Stimulated activated naive CD8-positive, alpha-beta T cell treated with anti-CD3 and anti-CD28 coated beads, Interleukin-15, Interleukin-2, amounts not matched to agents 100 ng/mL and 50 ng/mL, for 24 hours (primary cell): ENCODE results near the gene PAK6.

Source experiments
- H3K27ac Mint-ChIP-seq: one replicate; pipeline ENCODE4 v1.8.0; 2021; ENCODE audit warnings: mild to moderate bottlenecking, mixed read lengths
- H3K27me3 Mint-ChIP-seq: one replicate; pipeline ENCODE4 v1.8.0; 2021; ENCODE audit warnings: mixed read lengths
- H3K36me3 Mint-ChIP-seq: one replicate; pipeline ENCODE4 v1.8.0; 2021; ENCODE audit warnings: low read depth, mixed read lengths
- H3K4me1 Mint-ChIP-seq: one replicate; pipeline ENCODE4 v1.8.0; 2021; ENCODE audit warnings: low read depth, mixed read lengths
- H3K4me3 Mint-ChIP-seq: one replicate; pipeline ENCODE4 v1.8.0; 2021; ENCODE audit warnings: mild to moderate bottlenecking, mixed read lengths
- H3K9me3 Mint-ChIP-seq: one replicate; pipeline ENCODE4 v1.8.0; 2021; ENCODE audit warnings: mixed read lengths

Gene PAK6

GRCh38 chr15:40325188-40325587, 86.3 kb downstream of the PAK6 start:
- Mint-ChIP-seq H3K4me1 (peaks cover 26% of the 10 kb centered on the region), H3K4me3 (peak overlapping the region; percentile 77), H3K36me3 (peaks cover 13% of the 10 kb centered on the region), H3K9me3 (no peaks in the 10 kb centered on the region), H3K27ac (no peak overlapping the region), H3K27me3 (no peaks in the 10 kb centered on the region)

- Mint-ChIP-seq H3K4me1 (peaks cover 26% of the 10 kb centered on the region), H3K4me3 (peak overlapping the region; percentile 77), H3K27ac (no peak overlapping the region), H3K36me3 (peaks cover 13% of the 10 kb centered on the region), H3K9me3 (no peaks in the 10 kb centered on the region), H3K27me3 (no peaks in the 10 kb centered on the region)
These were observed 86.8 kb downstream of the PAK6 start for GRCh38 chr15:40325700-40326099.
